Activated CD8-positive, alpha-beta memory T cell treated with anti-CD3 and anti-CD28 coated beads, Interleukin-2, amount 50 U/mL, for 4 hours (primary cell): Measurements from ENCODE around the gene IPO11.
"Not testable (repeated sequence)": the region's sequence is repeated elsewhere in the genome, so short reads cannot be mapped to it uniquely, and the experiment has no call there.

Experiments used
- DNase-seq: peaks from one replicate; pipeline ENCODE4 v3.0.0-alpha.2; 2020

IPO11 gene

DNA sequence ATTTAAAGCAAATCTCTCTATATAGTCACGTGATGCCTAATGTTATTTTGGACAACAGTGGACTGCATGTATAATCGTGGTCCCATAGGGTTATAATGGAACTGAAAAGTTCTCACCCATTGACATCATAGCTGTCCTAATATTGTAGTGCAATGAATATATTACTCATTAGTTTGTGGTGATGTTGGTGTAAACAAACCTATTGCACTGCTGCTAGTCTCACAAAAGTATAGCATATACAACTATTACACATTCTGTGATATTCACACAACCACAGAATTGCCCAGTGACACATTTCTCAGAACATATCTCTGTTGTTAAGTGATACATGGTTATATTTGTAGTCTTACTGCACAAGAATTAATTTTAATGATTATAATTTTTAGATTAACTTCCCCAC lies 37.7 kb downstream of the IPO11 start:
- no peak for DNase-seq

DNA sequence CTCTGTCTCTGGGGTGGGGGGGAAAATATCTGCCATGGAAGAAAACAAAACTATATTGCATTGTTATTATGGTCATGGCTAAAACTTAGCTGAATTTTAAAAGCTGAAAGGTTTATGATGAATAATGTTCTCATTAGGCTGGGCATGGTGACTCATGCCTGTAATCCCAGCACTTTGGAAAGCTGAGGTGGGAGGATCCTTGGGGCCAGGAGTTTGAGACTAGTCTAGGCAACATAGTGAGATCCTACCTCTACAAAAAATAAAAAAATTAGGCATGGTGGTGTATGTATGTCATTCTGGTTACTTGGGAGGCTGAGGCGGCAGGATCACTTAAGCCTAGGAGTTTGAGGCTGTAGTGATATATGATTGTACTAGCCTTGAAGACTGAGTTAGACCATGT lies 44.5 kb downstream of the IPO11 start:
- DNase-seq: no peak

GRCh38 chr5:62460578-62460983 lies 48.0 kb downstream of the IPO11 start:
- DNase-seq: no peak

DNA sequence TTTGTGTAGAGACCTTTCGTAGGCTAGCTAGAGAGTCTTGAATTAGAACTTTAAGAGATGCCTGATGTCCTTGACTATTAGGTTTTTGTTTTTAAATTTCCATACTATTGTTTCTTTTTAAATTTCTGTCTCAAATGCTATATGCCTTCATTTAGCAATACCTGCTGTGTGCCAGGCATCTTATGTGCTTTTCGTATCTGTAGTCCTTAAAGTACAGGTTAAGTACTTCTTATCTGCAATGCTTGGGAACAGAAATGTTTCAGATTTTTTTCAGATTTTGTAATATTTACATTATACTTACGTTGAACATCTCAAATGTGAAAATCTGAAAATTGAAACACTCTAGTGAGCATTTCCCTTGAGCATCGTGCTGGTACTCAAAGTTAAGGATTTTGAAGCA lies 49.0 kb downstream of the IPO11 start:
- DNase-seq: no peak

GRCh38 chr5:62465985-62466925 lies 53.7 kb downstream of the IPO11 start:
- no peak for DNase-seq

DNA sequence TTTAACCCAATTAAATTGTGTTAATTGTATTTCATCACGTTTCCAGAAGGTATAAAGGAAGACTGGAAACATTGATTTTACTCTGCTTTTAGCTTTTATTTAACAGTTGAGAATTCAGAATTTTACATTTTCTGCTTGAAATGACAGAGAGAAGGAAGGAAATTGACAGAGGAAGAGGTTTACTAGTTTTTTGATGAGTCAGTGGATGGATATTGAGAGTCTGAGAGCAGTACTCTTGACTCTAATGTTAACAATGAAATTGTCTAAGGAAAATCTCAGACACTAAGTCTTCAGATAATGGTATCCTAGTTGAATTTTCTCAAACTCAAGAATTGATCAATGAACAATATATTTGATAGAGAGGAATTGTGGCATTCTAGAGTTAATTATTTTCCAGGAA lies 60.6 kb downstream of the IPO11 start:
- DNase-seq: no peak

- no peak for DNase-seq
Observed at GRCh38 chr5:62475072-62475471, 62.5 kb downstream of the IPO11 start.

- DNase-seq: no peak
Observed at GRCh38 chr5:62477801-62478200, 65.2 kb downstream of the IPO11 start.

DNA sequence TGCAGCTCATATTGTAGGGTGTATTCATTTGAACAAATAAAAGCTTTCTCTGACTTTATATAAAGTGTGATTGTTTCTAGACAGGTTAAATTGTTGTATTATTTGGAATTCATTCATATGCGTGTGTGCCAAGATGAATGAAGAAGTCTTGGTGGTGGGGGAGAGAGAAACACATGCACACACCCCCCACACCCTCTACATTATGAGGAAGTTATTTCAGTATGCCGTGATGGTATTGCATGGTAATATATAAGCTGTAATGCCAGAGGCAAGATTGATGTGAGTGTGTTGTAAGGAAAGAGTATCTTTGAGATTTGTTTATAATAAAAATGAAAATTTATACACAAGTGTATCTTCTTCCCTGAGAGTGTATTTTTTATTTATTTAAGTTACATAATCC lies 71.0 kb downstream of the IPO11 start:
- DNase-seq: no peak

GRCh38 chr5:62486672-62487071 lies 74.1 kb downstream of the IPO11 start:
- DNase-seq: no peak

DNA sequence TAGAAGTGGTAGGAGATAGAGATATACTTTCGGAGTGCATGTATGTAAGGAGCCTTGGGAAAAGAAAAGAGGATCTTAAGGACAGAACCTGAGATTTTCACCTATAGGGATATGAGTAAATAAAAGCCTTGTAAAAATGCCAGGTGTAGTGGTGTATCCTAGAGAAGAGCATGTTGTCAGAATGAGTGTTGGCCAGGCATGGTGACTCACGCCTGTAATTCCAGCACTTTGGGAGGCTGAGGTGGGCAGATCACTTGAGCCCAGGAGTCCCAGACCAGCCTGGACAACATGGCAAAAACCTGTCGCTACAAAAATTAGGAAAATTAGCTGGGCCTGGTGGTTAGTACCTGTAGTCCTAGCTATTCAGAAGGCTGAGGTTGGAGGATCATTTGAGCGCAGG lies 76.0 kb downstream of the IPO11 start:
- no peak for DNase-seq

GRCh38 chr5:62489471-62489870 lies 76.9 kb downstream of the IPO11 start:
- no peak for DNase-seq

GRCh38 chr5:62494772-62495171 lies 82.2 kb downstream of the IPO11 start:
- DNase-seq: no peak

GRCh38 chr5:62496876-62497275 lies 84.3 kb downstream of the IPO11 start:
- DNase-seq: no peak

DNA sequence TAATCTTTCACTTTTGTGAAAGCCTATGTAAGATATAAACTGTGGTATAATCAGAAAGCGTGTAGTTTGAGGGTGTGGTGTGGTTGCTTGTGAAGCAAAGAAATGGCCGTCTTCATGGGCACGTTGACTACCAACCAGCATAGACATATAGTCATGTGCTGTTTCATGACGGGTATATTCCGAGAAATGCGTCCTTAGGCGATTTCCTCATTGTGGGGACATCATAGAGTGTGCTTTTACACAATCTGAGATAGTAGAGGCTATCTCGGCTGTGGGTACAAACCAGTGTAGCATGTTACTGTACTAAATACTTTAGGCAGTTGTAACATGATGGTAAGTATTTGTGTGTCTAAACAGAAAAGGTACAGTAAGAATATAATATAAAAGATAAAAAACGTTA lies 86.4 kb downstream of the IPO11 start:
- no peak for DNase-seq

DNA sequence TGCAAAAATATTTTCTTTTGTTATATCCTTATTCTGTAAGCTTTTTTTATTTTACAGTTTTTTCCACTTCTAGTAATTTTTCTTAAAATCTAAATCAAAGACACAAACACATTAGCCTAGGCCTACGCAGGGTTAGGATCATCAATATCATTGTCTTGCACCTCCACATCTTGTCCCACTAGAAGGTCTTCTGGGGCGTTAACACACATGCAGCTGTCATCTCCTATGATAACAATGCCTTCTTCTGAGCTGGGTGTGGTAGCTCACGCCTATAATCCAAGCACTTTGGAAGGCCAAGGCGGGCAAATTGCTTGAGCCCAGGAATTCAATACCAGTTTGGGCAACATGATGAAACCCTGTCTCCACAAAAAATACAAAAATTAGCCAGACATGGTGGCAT lies 87.2 kb downstream of the IPO11 start:
- DNase-seq: no peak

DNA sequence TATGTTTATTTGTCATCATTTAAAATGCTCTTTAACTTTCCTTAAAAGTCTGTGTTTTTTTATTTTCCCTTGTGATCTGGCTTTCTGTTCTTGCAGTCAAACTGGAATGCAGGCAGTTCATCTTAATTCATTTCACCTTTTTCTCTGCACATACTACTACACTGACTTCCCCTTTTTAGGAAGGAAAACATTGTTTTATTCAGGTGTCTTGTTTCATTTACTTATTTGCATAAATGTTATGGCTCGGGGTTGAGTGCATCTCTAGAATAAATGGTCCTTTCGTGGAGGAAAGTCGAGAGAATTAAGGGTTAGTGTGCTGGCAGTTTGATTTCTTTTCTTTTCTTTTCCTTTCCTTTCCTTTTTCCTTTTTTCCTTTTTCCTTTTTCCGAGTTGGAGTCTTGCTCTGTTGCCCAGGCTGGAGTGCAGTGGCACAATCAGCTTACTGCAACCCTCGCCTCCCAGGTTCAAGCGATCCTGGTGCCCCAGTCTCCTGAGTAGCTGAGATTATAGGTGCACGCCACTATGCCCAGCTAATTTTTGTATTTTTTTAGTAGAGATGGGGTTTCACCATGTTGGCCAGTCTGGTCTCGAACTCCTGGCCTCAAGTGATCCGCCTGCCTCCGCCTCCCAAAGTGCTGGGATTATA lies 90.0 kb downstream of the IPO11 start:
- DNase-seq: no peak

- no peak for DNase-seq
Observed at GRCh38 chr5:62504129-62504528, 91.6 kb downstream of the IPO11 start.

- no peak for DNase-seq
Observed at GRCh38 chr5:62506659-62507460, 94.3 kb downstream of the IPO11 start.

GRCh38 chr5:62508760-62509159 lies 96.2 kb downstream of the IPO11 start:
- not testable (repeated sequence) for DNase-seq

- no peak for DNase-seq
Observed at GRCh38 chr5:62509806-62510205, 97.2 kb downstream of the IPO11 start.

DNA sequence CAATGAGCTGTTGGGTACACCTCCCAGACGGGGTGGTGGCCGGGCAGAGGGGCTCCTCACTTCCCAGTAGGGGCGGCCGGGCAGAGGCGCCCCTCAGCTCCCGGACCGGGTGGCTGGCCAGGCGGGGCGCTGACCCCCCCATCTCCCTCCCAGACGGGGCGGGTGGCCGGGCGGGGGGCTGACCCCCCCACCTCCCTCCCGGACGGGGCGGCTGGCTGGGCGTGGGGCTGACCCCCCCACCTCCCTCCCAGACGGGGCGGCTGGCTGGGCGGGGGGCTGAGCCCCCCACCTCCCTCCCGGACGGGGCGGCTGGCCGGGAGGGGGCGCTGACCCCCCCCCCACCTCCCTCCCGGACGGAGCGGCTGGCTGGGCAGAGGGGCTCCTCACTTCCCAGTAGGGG lies 100.5 kb downstream of the IPO11 start:
- DNase-seq: not testable (repeated sequence)

DNA sequence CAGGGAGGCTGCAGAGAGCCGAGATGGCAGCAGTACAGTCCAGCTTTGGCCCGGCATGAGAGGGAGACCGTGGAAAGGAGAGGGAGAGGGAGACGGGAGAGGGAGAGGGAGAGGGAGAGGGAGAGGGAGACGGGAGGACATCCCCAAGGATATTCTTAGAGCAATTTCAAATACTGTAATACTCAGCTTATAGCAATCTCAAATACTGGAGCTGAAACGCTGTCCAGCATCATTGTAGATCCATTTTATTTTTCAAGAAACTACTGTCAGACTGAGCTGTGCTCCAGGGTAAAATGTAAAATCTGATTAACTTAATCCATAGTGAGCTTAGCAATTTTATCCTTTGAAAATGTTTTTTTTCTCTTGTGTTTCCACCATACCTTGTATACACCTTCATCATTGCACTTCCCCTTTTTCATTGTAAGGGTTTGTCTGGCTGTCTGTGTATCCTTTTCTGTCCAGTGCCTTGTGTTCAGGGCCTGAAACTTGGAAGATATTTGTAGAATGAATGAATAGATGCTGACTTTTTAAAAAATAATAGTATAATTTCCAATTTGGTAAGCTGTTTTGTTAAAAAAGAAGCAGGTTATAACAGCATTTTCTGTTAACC lies 102.1 kb downstream of the IPO11 start:
- DNase-seq: no peak
